Left kidney (tissue), 2 donors: ENCODE results near the gene BEX1. TPM values are rescaled to one million over a fixed set of nuclear protein-coding genes. Genes with fewer than 3 reads are reported as not detected.

Experiments used
- DNase-seq: peaks from one replicate; pipeline ENCODE4 v3.0.0-alpha.2; 2013
- polyA plus RNA-seq: library from polyadenylated mRNA; unstranded; fragments of 120-200 nt; gene quantifications from one replicate; pipeline ENCODE4 v1.2.1, GENCODE V29; 2013; ENCODE audit not compliant: insufficient read length

Gene BEX1
- polyA plus RNA-seq, 1 donor, result 60.3 TPM

GRCh38 chrX:103017542-103017941, 46.4 kb downstream of the BEX1 start:
- no peak for DNase-seq

- DNase-seq, result no peak
Observed at GRCh38 chrX:103012945-103013344, 51.0 kb downstream of the BEX1 start.

Other genes with a start within 250 kb of the BEX1 start
- 0.15 TPM for gene RAB40AL, start 126.9 kb downstream of the BEX1 start, polyA plus RNA-seq
- gene NXF3, start 29.0 kb upstream of the BEX1 start, polyA plus RNA-seq, result 0.33 TPM
- 144 TPM for gene BEX4, start 150.9 kb upstream of the BEX1 start, polyA plus RNA-seq
- 141 TPM for gene TCEAL8, start 191.0 kb upstream of the BEX1 start, polyA plus RNA-seq
- gene TCEAL5, start 212.6 kb upstream of the BEX1 start, polyA plus RNA-seq, result 14.6 TPM
- gene BEX2, start 246.8 kb upstream of the BEX1 start, polyA plus RNA-seq, result 93.2 TPM